Stimulated activated CD4-positive, alpha-beta T cell treated with anti-CD3 and anti-CD28 coated beads, Interleukin-2, amount 100 ng/mL, for 24 hours (primary cell): Measurements from ENCODE around the gene S100PBP.
"Not testable (repeated sequence)": the region's sequence is repeated elsewhere in the genome, so short reads cannot be mapped to it uniquely, and the experiment has no call there.

Source experiments
- DNase-seq, 2 donors: peaks; one replicate each; pipeline ENCODE4 v3.0.0-alpha.2; 2020

The S100PBP gene

GRCh38 chr1:32901823-32902534, 84.5 kb downstream of the S100PBP start:
- no peak for DNase-seq

GRCh38 chr1:32902535-32902920, 85.1 kb downstream of the S100PBP start:
- DNase-seq: no peak

GRCh38 chr1:32903991-32904785, 86.7 kb downstream of the S100PBP start:
- DNase-seq: no peak

- no peak for DNase-seq
These were observed 87.3 kb downstream of the S100PBP start for GRCh38 chr1:32904797-32905196.

GRCh38 chr1:32905588-32905987, 88.1 kb downstream of the S100PBP start:
- DNase-seq: not testable (repeated sequence)

- no peak for DNase-seq
These were observed 89.2 kb downstream of the S100PBP start for GRCh38 chr1:32906654-32907053.

- DNase-seq: no peak
These were observed 90.0 kb downstream of the S100PBP start for GRCh38 chr1:32907435-32907834.
